Measurements from ENCODE around the gene ZBTB39.

- TF ChIP-seq CTCF (conservative IDR thresholded peaks at IDR 0.05; ENCODE audit: low read depth, low read length), result no peak
- no peak for TF ChIP-seq EZH2 (IDR thresholded peaks at IDR 0.05; ENCODE audit: low read length, unreplicated experiment)
- TF ChIP-seq EZH2phosphoT487 (IDR thresholded peaks at IDR 0.05; ENCODE audit: borderline replicate concordance, low read length), result no peak
Observed at GRCh38 chr12:57033431-57033830, 27.1 kb upstream of the ZBTB39 start.
